Esophagus squamous epithelium (tissue), 4 donors: ENCODE data around the gene RBMX.

Source experiments
- CTCF ChIP-seq, 6 experiments: fragments of 450-650 bp in 4 of 6; fragments of 200-600 bp in 2 of 6; sonication (generic) in 2 of 6; IDR thresholded peaks; one replicate each; pipeline ENCODE4 v1.5.1; 2016 to 2019; ENCODE audit warnings: antibody characterized with exemption in 6 of 6, mild to moderate bottlenecking in 4 of 6, moderate library complexity in 4 of 6
- POLR2A ChIP-seq, 4 donors: fragments of 450-650 bp; IDR thresholded peaks; one replicate each; pipeline ENCODE4 v1.6.1; 2017; ENCODE audit warnings: antibody characterized with exemption in 4 of 4, mild to moderate bottlenecking in 4 of 4, moderate library complexity in 3 of 4

GRCh38 chrX:136861877-136862276 is 18.6 kb downstream of the RBMX start:
- TF ChIP-seq CTCF (IDR thresholded peaks at IDR 0.05) (no peak), POLR2A (IDR thresholded peaks at IDR 0.05) (no peak)
